Mesendoderm (in vitro differentiated cells): ENCODE data around the gene BDH2.
A peak's percentile ranks its signal among the peaks of the same experiment; 100 is the strongest.

ENCODE experiments used
- DNase-seq: peaks from one replicate; pipeline ENCODE4 v3.0.0; 2013
- H2AK5ac ChIP-seq: 2 replicates; pipeline ENCODE4 v1.6.1; 2013; ENCODE audit warnings: low read length, inconsistent platforms
- H2BK120ac ChIP-seq: 2 replicates; pipeline ENCODE4 v1.6.1; 2013; ENCODE audit warnings: low read depth, mild to moderate bottlenecking, low read length, moderate library complexity, mixed read lengths
- H2BK15ac ChIP-seq: replicated peaks from 2 replicates; pipeline ENCODE4 v1.6.1; 2013; ENCODE audit warnings: low read depth, mild to moderate bottlenecking, moderate library complexity
- H2BK5ac ChIP-seq: 2 replicates; pipeline ENCODE4 v1.6.1; 2013; ENCODE audit warnings: low read length, inconsistent platforms
- H3K18ac ChIP-seq: 2 replicates; pipeline ENCODE4 v1.6.1; 2013; ENCODE audit warnings: mild to moderate bottlenecking, low read length, mixed read lengths
- H3K23ac ChIP-seq: one replicate; pipeline ENCODE4 v1.6.1; 2013; ENCODE audit warnings: low read length
- H3K27ac ChIP-seq: 2 replicates; pipeline ENCODE4 v1.5.1; 2013; ENCODE audit warnings: low read depth, mild to moderate bottlenecking, inconsistent platforms, low read length, moderate library complexity
- H3K27me3 ChIP-seq: 2 replicates; pipeline ENCODE4 v1.6.1; 2013; ENCODE audit warnings: low read length, control low read depth, mild to moderate bottlenecking, inconsistent platforms; ENCODE audit not compliant: insufficient read depth, poor library complexity
- H3K36me3 ChIP-seq: 2 replicates; pipeline ENCODE4 v1.6.1; 2013; ENCODE audit warnings: low read length, inconsistent platforms; ENCODE audit not compliant: control insufficient read depth, insufficient read depth
- H3K4ac ChIP-seq: one replicate; pipeline ENCODE4 v1.6.1; 2013; ENCODE audit warnings: low read depth, mild to moderate bottlenecking, low read length, moderate library complexity
- H3K4me1 ChIP-seq: 2 replicates; pipeline ENCODE4 v1.6.1; 2013; ENCODE audit warnings: low read depth, low read length, inconsistent platforms; ENCODE audit not compliant: control insufficient read depth
- H3K4me2 ChIP-seq: 2 replicates; pipeline ENCODE4 v1.6.1; 2013; ENCODE audit warnings: low read length
- H3K4me3 ChIP-seq: 2 replicates; pipeline ENCODE4 v1.5.1; 2013; ENCODE audit warnings: mild to moderate bottlenecking, low read length
- H3K56ac ChIP-seq: one replicate; pipeline ENCODE4 v1.6.1; 2013; ENCODE audit warnings: low read length
- H3K79me1 ChIP-seq: 2 replicates; pipeline ENCODE4 v1.6.1; 2013; ENCODE audit warnings: low read length, inconsistent platforms
- H3K79me2 ChIP-seq: 2 replicates; pipeline ENCODE4 v1.6.1; 2013; ENCODE audit warnings: mild to moderate bottlenecking, low read length; ENCODE audit not compliant: control insufficient read depth, insufficient read depth
- H3K9ac ChIP-seq: 2 replicates; pipeline ENCODE4 v1.6.1; 2013; ENCODE audit warnings: low read length, inconsistent platforms
- H4K5ac ChIP-seq: one replicate; pipeline ENCODE4 v1.6.1; 2013; ENCODE audit warnings: low read length
- H4K8ac ChIP-seq: one replicate; pipeline ENCODE4 v1.6.1; 2013; ENCODE audit warnings: low read depth, mild to moderate bottlenecking, control low read depth, low read length, moderate library complexity
- WGBS: extraction: QIAGEN DNeasy Blood & Tissue Kit; methylation state at CpG from one replicate; pipeline ENCODE4 v1.1.7; 2013; ENCODE audit warnings: low lambda C conversion rate, missing lambda C conversion rate; ENCODE audit not compliant: insufficient coverage; ENCODE audit errors: extremely low coverage; 5-methylcytosine and 5-hydroxymethylcytosine counted together

Gene BDH2

DNA sequence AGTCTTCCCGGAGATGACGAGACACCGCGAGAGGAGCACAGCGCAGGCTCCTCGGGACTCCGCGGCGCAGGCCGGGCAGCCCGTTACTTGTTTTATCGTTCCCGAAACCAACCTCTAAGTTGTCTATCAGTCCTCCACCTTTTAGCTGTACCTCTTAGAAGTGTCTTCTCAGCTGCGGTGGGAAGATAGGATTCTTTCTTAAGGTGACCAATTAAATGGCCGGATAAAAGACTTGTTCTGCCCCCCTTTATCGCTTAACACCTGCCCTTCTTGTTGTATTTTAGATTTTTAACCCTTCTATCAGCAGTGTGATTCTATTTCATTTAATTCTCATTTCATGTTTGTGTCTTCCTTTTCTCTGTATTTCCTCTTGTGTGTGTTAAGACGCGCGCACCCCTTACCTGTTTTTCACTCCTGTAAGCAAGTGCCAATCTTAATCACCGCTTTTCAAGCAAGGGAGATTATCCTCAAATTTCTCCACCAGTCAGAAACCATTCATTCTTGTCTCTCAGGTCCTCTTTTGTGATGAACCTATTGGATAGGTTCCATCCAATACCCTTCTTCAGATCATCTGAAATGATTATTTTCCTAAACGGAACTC lies 22.8 kb downstream of the BDH2 start, which contains the start of gene SLC9B2:
SLC9B2 (minus strand) TSS at position 15 of the 601 bp plus-strand sequence. CDS start 9,211 bp downstream, outside the sequence.
- Histone ChIP-seq H3K27me3 (no peaks in the 10 kb centered on the region), H2BK5ac (no peak within 1 kb of the TSS), H4K8ac (peak within 1 kb of the TSS; percentile 67), H2AK5ac (no peak within 1 kb of the TSS), H3K27ac (peak within 1 kb of the TSS; percentile 16), H3K4ac (no peak within 1 kb of the TSS), H3K4me1 (no peaks in the 10 kb centered on the region), H3K18ac (peak within 1 kb of the TSS; percentile 34), H2BK120ac (no peak within 1 kb of the TSS), H3K23ac (no peak within 1 kb of the TSS), H3K4me2 (peak within 1 kb of the TSS; percentile 70), H3K4me3 (peak within 1 kb of the TSS; percentile 52), H3K79me1 (no peaks in the 10 kb centered on the region), H4K5ac (no peak within 1 kb of the TSS), H3K36me3 (no peaks in the 10 kb centered on the region), H3K9ac (peak within 1 kb of the TSS; percentile 75), H3K56ac (peak within 1 kb of the TSS; percentile 90), H3K79me2 (no peaks in the 10 kb centered on the region), H2BK15ac (no peak within 1 kb of the TSS)
- DNase-seq, result no peak
- no CpG with 5 or more reads among the region's 21 CpGs for WGBS

DNA sequence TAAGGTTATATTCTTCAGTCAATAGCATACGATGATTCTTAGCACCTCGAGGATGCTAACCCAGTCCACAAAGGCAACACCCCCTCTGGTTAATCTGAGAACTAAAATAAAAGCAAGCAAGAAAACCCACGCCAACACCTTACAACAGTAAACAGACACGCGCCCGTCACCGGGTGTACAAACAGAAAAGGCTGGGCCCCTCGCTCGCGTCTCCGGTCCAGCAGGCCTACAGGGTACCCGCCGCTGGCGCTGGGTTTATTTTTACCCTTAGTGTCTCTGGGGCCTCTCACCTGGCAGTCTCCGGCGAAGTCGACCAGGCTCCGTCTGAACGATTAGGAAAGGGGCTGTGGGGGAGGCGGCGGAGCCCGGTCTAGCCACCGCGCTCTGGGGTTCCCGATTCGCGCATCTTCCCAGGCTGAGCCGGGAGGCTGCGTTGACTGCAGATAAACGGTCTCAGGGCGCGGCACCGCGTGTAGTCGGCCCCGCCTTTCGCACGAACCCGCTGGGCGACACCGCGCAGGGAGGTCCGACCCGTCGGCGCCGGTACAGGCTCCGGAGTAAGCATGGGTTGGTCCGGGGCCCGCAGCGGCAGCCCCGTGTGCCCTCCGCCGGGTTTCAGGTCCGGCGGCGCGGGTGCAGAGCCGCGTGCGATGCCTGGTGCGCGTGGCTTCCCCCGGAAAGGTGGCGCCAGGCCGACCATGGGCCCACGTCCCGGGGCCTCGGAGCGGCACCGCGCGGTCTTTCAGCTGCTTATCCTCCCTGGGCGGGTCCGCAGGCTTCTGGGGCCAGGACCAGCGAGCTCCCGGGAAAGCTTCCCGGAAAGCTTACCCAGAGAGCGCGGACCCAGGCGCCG lies 23.5 kb downstream of the BDH2 start:
- no peaks in the 10 kb centered on the region for H3K79me2 ChIP-seq
- H3K4me3 ChIP-seq, result peak overlapping the region; percentile 52
- H3K4ac ChIP-seq, result no peak overlapping the region
- H3K36me3 ChIP-seq, result no peaks in the 10 kb centered on the region
- peak overlapping the region; percentile 70 for H3K4me2 ChIP-seq
- H3K18ac ChIP-seq, result peak overlapping the region; percentile 34
- no peak overlapping the region for H2BK15ac ChIP-seq
- no peak overlapping the region for H2BK120ac ChIP-seq
- WGBS, result no CpG with 5 or more reads among the region's 82 CpGs
- no peaks in the 10 kb centered on the region for H3K27me3 ChIP-seq
- H3K79me1 ChIP-seq, result no peaks in the 10 kb centered on the region
- H3K56ac ChIP-seq, result peak overlapping the region; percentile 90
- no peak overlapping the region for H2BK5ac ChIP-seq
- H4K8ac ChIP-seq, result peak overlapping the region; percentile 67
- H3K9ac ChIP-seq, result peak overlapping the region; percentile 75
- H2AK5ac ChIP-seq, result no peak overlapping the region
- DNase-seq, result peak; percentile 76
- no peak overlapping the region for H3K23ac ChIP-seq
- H3K27ac ChIP-seq, result peak overlapping the region; percentile 16
- H3K4me1 ChIP-seq, result no peaks in the 10 kb centered on the region
- no peak overlapping the region for H4K5ac ChIP-seq

DNA sequence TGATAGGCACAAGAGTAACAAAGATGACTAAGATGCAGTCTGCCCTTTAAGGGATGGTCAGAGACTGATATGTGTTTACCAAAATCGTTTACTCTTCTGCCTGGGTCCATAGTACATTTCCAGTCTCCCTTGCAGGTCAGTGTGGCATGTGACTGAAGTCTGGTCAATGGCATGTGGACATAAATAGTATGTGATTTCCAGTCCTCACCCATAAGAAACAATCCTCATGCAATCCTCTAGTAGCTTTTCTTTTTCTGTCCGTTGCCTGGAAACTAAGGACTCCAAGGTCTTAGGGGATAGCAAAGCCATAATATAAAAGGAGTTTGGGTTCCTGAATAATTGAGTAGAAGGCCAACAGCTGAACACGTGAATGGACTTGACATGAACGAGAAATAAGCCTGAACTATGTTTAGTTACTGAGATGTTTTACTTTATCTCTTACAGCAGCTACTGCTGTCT lies 24.2 kb downstream of the BDH2 start:
- no peak overlapping the region for H3K27ac ChIP-seq
- DNase-seq, result no peak
- H4K5ac ChIP-seq, result no peak overlapping the region

DNA sequence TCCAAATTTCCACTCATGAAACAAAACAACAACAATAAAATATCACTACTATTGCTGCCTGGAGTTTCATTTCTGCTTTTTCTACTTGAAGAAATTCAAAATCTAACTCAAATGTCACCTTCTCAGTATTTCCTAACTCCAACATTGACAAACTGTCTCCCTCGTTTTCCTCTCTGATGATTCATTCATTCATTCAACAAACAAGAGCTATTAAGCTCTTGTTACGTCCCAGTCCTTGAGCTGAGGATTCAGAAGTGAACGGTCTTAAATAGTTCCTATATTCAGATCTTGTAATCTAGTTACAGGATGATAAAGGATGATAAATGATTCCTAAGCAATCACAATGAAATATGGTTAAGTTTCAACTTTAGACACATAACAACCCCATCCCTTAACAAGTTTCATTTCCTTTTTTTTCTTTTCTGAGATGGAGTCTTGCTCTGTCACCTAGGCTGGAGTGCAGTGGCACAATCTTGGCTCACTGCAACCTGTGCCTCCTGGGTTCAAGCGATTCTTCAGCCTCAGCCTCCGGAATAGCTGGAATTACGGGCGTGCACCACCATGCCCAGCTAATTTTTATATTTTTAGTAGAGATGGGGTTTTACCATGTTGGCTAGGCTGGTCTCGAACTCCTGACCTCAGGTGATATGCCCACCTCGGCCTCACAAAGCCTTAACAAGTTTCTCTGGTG lies 24.7 kb downstream of the BDH2 start:
- Histone ChIP-seq H3K56ac (no peak overlapping the region), H3K4me1 (no peaks in the 10 kb centered on the region), H3K27me3 (no peaks in the 10 kb centered on the region), H4K8ac (no peak overlapping the region), H3K23ac (no peak overlapping the region), H2BK15ac (no peak overlapping the region), H3K4me3 (no peak overlapping the region), H2BK5ac (no peak overlapping the region), H3K27ac (no peak overlapping the region), H3K4me2 (no peak overlapping the region), H3K9ac (no peak overlapping the region), H2BK120ac (no peak overlapping the region), H3K79me2 (no peaks in the 10 kb centered on the region), H3K18ac (no peak overlapping the region), H3K79me1 (no peaks in the 10 kb centered on the region), H2AK5ac (no peak overlapping the region), H3K4ac (no peak overlapping the region), H3K36me3 (no peaks in the 10 kb centered on the region), H4K5ac (no peak overlapping the region)
- no CpG with 5 or more reads among the region's 9 CpGs for WGBS
- DNase-seq, result no peak

More for the DNA sequence above, 24.2 kb downstream of the BDH2 start:
- Histone ChIP-seq H3K4me2 (peak overlapping the region; percentile 70), H3K27me3 (no peaks in the 10 kb centered on the region), H3K56ac (no peak overlapping the region), H3K23ac (no peak overlapping the region), H3K79me2 (no peaks in the 10 kb centered on the region), H3K4ac (no peak overlapping the region), H2BK15ac (no peak overlapping the region), H4K8ac (no peak overlapping the region), H3K36me3 (no peaks in the 10 kb centered on the region), H3K4me3 (no peak overlapping the region), H3K9ac (peak overlapping the region; percentile 75), H2AK5ac (no peak overlapping the region), H3K18ac (no peak overlapping the region), H2BK120ac (no peak overlapping the region), H3K79me1 (no peaks in the 10 kb centered on the region), H3K4me1 (no peaks in the 10 kb centered on the region), H2BK5ac (no peak overlapping the region)
- no CpG with 5 or more reads among the region's 4 CpGs for WGBS

DNA sequence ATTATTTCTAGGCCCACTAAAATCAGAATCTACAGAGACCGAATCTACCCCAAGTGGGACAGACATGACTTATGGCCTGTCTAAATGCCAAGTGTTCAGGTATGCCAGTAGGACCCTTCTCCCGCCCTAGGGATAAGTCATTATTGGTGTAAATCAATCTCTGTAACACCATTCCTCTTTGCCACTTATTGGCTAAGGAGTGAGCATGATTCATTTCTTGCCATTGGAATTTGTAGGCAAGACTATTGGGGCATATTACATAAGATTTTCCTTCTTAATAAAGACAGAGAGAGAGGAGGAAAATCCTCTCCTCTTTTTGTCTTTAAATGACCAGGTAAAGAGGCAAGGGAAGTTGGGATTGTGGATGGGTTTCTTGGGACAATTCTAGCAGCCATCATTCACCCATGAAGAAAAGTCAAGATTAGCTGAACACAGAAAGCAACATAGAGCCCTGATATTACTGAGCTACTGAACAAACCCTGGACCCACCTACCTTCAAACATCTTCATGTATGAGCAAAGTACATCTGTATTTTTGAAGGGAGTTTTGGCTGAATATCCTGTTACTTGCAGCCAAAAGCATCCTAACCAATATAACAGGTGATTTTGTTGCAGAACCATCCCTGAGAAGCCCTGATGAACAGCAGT lies 25.7 kb downstream of the BDH2 start:
- H3K27ac ChIP-seq, result no peak overlapping the region
- H4K5ac ChIP-seq, result no peak overlapping the region
- H3K36me3 ChIP-seq, result no peaks in the 10 kb centered on the region

More for the DNA sequence above, 25.7 kb downstream of the BDH2 start:
- WGBS, result no CpG with 5 or more reads among the region's 2 CpGs
- Histone ChIP-seq H3K79me2 (no peaks in the 10 kb centered on the region), H2BK120ac (no peak overlapping the region), H3K4me3 (no peak overlapping the region), H3K79me1 (no peaks in the 10 kb centered on the region), H3K56ac (no peak overlapping the region), H3K4me1 (no peaks in the 10 kb centered on the region), H3K18ac (no peak overlapping the region), H4K8ac (no peak overlapping the region), H2BK5ac (no peak overlapping the region), H3K27me3 (no peaks in the 10 kb centered on the region), H3K4ac (no peak overlapping the region), H3K9ac (no peak overlapping the region), H2BK15ac (no peak overlapping the region), H2AK5ac (no peak overlapping the region), H3K4me2 (no peak overlapping the region), H3K23ac (no peak overlapping the region)
- no peak for DNase-seq
